ENCODE results near the gene INSIG1. TPM values are rescaled to one million over a fixed set of nuclear protein-coding genes. Genes with fewer than 3 reads are reported as not detected.
A peak's percentile ranks its signal among the peaks of the same experiment; 100 is the strongest.

INSIG1 gene
- total RNA-seq, 1 donor from 2014 or later: 21.8 TPM

GRCh38 chr7:155254018-155254417 is 43.7 kb upstream of the INSIG1 start:
- Mint-ChIP-seq H3K36me3 (ENCODE audit: unreplicated experiment) (no peaks in the 10 kb centered on the region), H3K27me3 (ENCODE audit: unreplicated experiment) (peaks cover 15% of the 10 kb centered on the region), H3K4me3 (ENCODE audit: unreplicated experiment) (no peak overlapping the region), H3K9me3 (ENCODE audit: unreplicated experiment) (no peaks in the 10 kb centered on the region), H3K27ac (ENCODE audit: unreplicated experiment) (no peak overlapping the region), H3K4me1 (ENCODE audit: unreplicated experiment) (peaks cover 35% of the 10 kb centered on the region)
- no peak for TF ChIP-seq CTCF (IDR thresholded peaks at IDR 0.05)
- no peak for DNase-seq (ENCODE audit: extremely low spot score, unreplicated experiment)

GRCh38 chr7:155255071-155255470 is 42.6 kb upstream of the INSIG1 start:
- DNase-seq (ENCODE audit: extremely low spot score, unreplicated experiment): no peak
- no peaks in the 10 kb centered on the region for H3K36me3 Mint-ChIP-seq (ENCODE audit: unreplicated experiment)
- no peaks in the 10 kb centered on the region for H3K9me3 Mint-ChIP-seq (ENCODE audit: unreplicated experiment)
- TF ChIP-seq CTCF (IDR thresholded peaks at IDR 0.05): no peak
- peaks cover 15% of the 10 kb centered on the region for H3K27me3 Mint-ChIP-seq (ENCODE audit: unreplicated experiment)
- peaks cover 40% of the 10 kb centered on the region for H3K4me1 Mint-ChIP-seq (ENCODE audit: unreplicated experiment)
- no peak overlapping the region for H3K4me3 Mint-ChIP-seq (ENCODE audit: unreplicated experiment)
- no peak overlapping the region for H3K27ac Mint-ChIP-seq (ENCODE audit: unreplicated experiment)

GRCh38 chr7:155255621-155256020 is 42.1 kb upstream of the INSIG1 start:
- H3K4me1 Mint-ChIP-seq (ENCODE audit: unreplicated experiment): peaks cover 40% of the 10 kb centered on the region
- no peak for TF ChIP-seq CTCF (IDR thresholded peaks at IDR 0.05)
- no peaks in the 10 kb centered on the region for H3K9me3 Mint-ChIP-seq (ENCODE audit: unreplicated experiment)
- no peak overlapping the region for H3K4me3 Mint-ChIP-seq (ENCODE audit: unreplicated experiment)
- H3K27ac Mint-ChIP-seq (ENCODE audit: unreplicated experiment): no peak overlapping the region
- no peaks in the 10 kb centered on the region for H3K36me3 Mint-ChIP-seq (ENCODE audit: unreplicated experiment)
- DNase-seq (ENCODE audit: extremely low spot score, unreplicated experiment): no peak
- H3K27me3 Mint-ChIP-seq (ENCODE audit: unreplicated experiment): peaks cover 15% of the 10 kb centered on the region

GRCh38 chr7:155256081-155256760 is 41.5 kb upstream of the INSIG1 start:
- no peaks in the 10 kb centered on the region for H3K9me3 Mint-ChIP-seq (ENCODE audit: unreplicated experiment)
- no peak for TF ChIP-seq CTCF (IDR thresholded peaks at IDR 0.05)
- peaks cover 40% of the 10 kb centered on the region for H3K4me1 Mint-ChIP-seq (ENCODE audit: unreplicated experiment)
- no peak overlapping the region for H3K27ac Mint-ChIP-seq (ENCODE audit: unreplicated experiment)
- peaks cover 15% of the 10 kb centered on the region for H3K27me3 Mint-ChIP-seq (ENCODE audit: unreplicated experiment)
- H3K36me3 Mint-ChIP-seq (ENCODE audit: unreplicated experiment): no peaks in the 10 kb centered on the region
- H3K4me3 Mint-ChIP-seq (ENCODE audit: unreplicated experiment): no peak overlapping the region
- no peak for DNase-seq (ENCODE audit: extremely low spot score, unreplicated experiment)

GRCh38 chr7:155256761-155257481 is 40.8 kb upstream of the INSIG1 start:
- Mint-ChIP-seq H3K9me3 (ENCODE audit: unreplicated experiment) (no peaks in the 10 kb centered on the region), H3K27ac (ENCODE audit: unreplicated experiment) (peak overlapping the region; percentile 93), H3K36me3 (ENCODE audit: unreplicated experiment) (no peaks in the 10 kb centered on the region), H3K4me1 (ENCODE audit: unreplicated experiment) (peaks cover 40% of the 10 kb centered on the region), H3K4me3 (ENCODE audit: unreplicated experiment) (no peak overlapping the region), H3K27me3 (ENCODE audit: unreplicated experiment) (peaks cover 13% of the 10 kb centered on the region)
- TF ChIP-seq CTCF (IDR thresholded peaks at IDR 0.05): no peak
- DNase-seq (ENCODE audit: extremely low spot score, unreplicated experiment): no peak
